ENCODE measurements around the gene TUFT1. TPM values are rescaled to one million over a fixed set of nuclear protein-coding genes. Genes with fewer than 3 reads are reported as not detected.

Gene TUFT1
- total RNA-seq, 2 experiments from 2014 or later = 3.0 to 4.1 TPM

DNA sequence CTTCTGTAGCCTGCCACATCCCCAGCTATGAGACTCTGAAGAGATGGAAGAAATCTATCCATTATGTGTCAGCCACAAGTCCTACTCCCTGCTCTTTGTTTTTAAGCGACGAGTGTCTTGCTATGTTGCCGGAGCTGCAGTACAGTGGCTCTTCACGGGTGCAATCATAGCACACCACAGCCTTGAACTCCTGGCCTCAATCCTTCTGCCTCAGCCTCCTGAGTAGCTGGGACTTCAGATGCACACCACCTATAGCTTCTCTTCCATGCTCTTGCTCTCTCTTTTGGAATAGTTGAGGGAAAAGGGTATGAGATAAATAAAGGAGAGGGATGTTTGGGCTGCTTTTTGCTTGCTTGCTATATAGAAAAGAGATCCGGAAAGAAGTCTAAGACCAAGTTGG lies 1.6 kb downstream of the TUFT1 start:
- intact Hi-C loops (cut with micrococcal nuclease) = no loop called here

DNA sequence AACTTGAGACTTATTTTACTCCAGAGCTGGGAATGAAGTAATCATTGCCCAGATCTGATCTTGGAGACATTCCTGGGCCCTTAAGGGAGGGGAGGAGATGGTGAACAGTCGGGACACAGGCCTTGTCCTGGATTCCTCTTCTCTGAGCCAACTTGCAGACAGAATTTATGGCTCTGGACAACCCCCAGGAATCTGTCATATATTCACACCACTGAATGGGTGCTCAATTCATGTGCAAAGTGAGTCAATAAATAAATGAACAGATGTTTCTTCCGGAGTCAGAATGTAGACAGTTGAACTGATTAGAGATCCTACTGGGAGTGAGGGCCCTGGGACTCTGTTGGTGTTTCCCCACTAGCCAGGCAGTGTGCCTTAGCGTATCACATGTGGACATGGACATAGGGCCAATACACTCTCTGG lies 2.6 kb downstream of the TUFT1 start:
- H3K27me3 Mint-ChIP-seq = no peaks in the 10 kb centered on the region
- intact Hi-C loops (cut with micrococcal nuclease) = no loop called here
- H3K9me3 Mint-ChIP-seq = no peaks in the 10 kb centered on the region
- no peak for DNase-seq
- POLR2A ChIA-PET = no interaction called here
- H3K4me1 Mint-ChIP-seq (ENCODE audit: low read depth) = peaks cover 25% of the 10 kb centered on the region
- H3K27ac Mint-ChIP-seq = no peak overlapping the region
- CTCF ChIA-PET = interaction anchor here (1.8 kb wide), 1 partner anchor 98 kb away, joined by 5 read pairs; no protein-coding TSS in a partner anchor
- H3K36me3 Mint-ChIP-seq = no peaks in the 10 kb centered on the region
- H3K4me3 Mint-ChIP-seq = no peak overlapping the region

More for the DNA sequence above, 1.6 kb downstream of the TUFT1 start:
- DNase-seq = no peak
- peaks cover 19% of the 10 kb centered on the region for H3K4me1 Mint-ChIP-seq (ENCODE audit: low read depth)
- CTCF ChIA-PET = interaction anchor here (0.6 to 1.8 kb wide), 5 partner anchors 93 to 295 kb away, joined by 3 to 6 read pairs (median 3); no protein-coding TSS in a partner anchor
- H3K27ac Mint-ChIP-seq = no peak overlapping the region
- POLR2A ChIA-PET = interaction anchor here (0.6 to 0.7 kb wide), 2 partner anchors 299 to 304 kb away, joined by 3 to 4 read pairs; no protein-coding TSS in a partner anchor
- no peaks in the 10 kb centered on the region for H3K9me3 Mint-ChIP-seq
- no peaks in the 10 kb centered on the region for H3K27me3 Mint-ChIP-seq
- no peaks in the 10 kb centered on the region for H3K36me3 Mint-ChIP-seq
- H3K4me3 Mint-ChIP-seq = peak overlapping the region; percentile 85

DNA sequence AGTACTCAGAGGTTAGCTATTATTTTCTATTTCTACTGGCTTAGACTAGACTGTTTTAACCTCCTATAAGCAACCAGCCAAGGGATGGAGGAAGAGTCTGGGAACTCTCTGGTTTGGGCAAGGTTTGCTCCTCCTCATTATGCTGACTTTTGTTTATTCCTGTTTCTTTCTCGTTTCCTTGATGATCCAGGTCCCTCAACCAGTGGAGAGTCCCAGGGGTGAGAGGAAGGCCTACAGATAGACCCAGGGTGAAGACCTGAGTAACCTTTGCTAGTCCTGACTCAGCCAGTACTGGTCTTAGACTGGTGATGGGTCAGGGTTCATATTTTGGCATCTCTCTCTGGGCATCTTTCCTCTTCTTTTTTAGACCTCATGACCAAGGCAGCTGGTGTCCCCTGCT lies 5.4 kb downstream of the TUFT1 start:
- no peak for DNase-seq
- no peaks in the 10 kb centered on the region for H3K9me3 Mint-ChIP-seq
- no peaks in the 10 kb centered on the region for H3K27me3 Mint-ChIP-seq
- intact Hi-C loops (cut with micrococcal nuclease) = no loop called here
- CTCF ChIA-PET = interaction anchor here (1.2 kb wide), 1 partner anchor 48 kb away, joined by 3 read pairs; no protein-coding TSS in a partner anchor
- no peaks in the 10 kb centered on the region for H3K36me3 Mint-ChIP-seq
- H3K27ac Mint-ChIP-seq = no peak overlapping the region
- POLR2A ChIA-PET = interaction anchor here (0.7 kb wide), 1 partner anchor 95 kb away, joined by 3 read pairs; no protein-coding TSS in a partner anchor
- peaks cover 21% of the 10 kb centered on the region for H3K4me1 Mint-ChIP-seq (ENCODE audit: low read depth)
- H3K4me3 Mint-ChIP-seq = no peak overlapping the region

DNA sequence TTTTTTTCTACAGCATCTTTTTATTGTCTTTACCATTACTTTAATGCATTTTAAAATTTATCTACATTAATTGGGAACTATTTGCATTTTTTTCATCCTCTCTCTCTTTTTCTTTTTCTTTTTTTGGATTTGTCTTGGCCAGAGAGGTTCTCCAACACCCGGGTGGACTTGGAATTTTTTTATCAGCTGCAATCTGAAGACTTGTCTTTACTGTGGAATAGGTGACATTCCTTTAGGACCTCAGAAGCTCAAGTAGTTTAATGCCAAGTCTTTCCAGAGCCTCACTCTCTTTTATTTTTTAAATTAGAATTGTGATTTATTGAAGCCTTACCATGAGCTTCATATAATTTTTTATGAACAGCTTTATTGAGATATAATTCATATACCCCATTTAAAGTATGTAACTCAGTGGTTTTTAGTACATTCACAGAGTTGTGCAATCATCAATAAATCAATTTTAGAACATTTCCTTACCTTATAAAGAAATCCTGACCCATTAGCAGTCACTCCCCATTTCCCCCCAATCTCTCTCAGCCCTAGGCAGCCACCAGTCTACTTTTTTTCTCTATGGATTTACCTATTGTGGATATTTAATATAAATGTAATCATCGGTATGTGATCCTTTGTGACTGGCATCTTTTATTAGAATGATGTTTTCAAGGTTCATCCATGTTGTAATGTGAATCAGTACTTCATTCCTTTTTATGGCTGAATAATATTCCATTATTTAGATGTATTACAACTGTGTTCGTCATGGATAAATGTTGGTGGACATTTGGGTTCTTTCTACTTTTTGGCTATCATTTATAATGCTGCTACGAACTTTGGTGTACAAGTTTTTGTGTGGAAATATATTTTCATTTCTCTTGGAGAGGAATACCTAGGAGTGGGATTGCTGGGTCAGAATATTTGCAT lies 6.2 kb downstream of the TUFT1 start:
- peaks cover 13% of the 10 kb centered on the region for H3K4me1 Mint-ChIP-seq (ENCODE audit: low read depth)
- H3K4me3 Mint-ChIP-seq = no peak overlapping the region
- no peaks in the 10 kb centered on the region for H3K9me3 Mint-ChIP-seq
- no peak overlapping the region for H3K27ac Mint-ChIP-seq
- no peaks in the 10 kb centered on the region for H3K27me3 Mint-ChIP-seq
- DNase-seq = no peak
- H3K36me3 Mint-ChIP-seq = no peaks in the 10 kb centered on the region
- intact Hi-C loops (cut with micrococcal nuclease) = no loop called here
- ChIA-PET POLR2A (interaction anchor here (0.7 kb wide), 1 partner anchor 94 kb away, joined by 3 read pairs; no protein-coding TSS in a partner anchor), CTCF (interaction anchor here (1.2 kb wide), 1 partner anchor 48 kb away, joined by 3 read pairs; no protein-coding TSS in a partner anchor)

DNA sequence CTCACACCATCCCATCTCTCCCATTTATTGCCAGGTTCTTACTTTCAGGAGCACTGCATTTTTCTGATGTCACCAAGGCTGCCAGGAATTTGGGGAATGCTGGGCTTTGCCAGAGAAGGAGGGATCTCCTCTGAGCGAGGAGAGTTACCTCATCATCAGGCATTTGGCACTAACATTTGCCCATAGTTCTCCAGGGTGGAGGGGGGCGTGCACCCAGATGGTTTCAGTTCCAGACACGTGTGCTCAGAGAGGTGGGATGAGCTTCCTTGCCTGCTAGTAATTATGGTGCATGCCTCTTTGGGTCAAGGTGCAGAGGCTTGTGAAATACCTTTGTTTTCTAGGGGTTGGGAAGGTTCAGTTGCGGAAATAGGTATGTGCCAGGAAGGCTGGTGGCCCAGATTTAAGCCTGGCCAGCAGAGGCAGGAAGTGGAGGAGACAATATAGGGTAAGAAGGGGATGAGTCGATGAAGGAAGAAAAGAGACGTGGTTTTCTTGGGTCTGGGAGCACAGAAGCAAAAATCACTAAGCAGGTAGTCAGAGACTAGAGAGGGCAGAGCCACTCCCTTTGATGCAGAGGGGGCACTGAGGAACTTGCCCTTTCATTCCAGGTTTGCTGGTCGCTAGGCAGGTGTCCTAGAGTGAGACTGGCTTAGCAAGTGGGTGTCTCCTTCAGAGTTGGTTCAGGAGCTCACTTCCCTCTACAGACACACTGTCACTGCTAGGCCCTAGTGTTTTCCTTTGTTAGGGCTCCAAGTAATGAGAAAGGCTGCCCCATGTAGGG lies 7.2 kb downstream of the TUFT1 start:
- no peak for DNase-seq
- Mint-ChIP-seq H3K36me3 (no peaks in the 10 kb centered on the region), H3K4me1 (ENCODE audit: low read depth) (peaks cover 6% of the 10 kb centered on the region), H3K4me3 (no peak overlapping the region), H3K27ac (no peak overlapping the region), H3K27me3 (no peaks in the 10 kb centered on the region), H3K9me3 (no peaks in the 10 kb centered on the region)
- ChIA-PET CTCF (no interaction called here), POLR2A (no interaction called here)
- intact Hi-C loops (cut with micrococcal nuclease) = no loop called here

DNA sequence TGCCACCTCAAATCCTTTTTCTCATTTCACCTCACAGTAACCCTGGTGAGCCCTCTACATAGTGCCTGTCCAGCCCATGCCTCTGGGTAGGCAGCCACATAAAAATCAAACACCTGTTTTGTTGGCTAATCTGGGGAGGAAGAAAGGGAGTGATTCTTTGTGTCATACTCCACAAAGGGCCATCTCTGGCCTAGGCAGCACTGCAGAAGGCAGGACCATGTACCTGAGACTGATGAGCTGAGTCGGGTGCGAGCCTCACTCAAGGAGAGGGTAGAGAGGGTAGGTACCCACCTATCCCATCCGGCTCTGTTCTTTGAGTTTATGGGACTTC lies 7.8 kb downstream of the TUFT1 start:
- H3K36me3 Mint-ChIP-seq = no peaks in the 10 kb centered on the region
- no peaks in the 10 kb centered on the region for H3K27me3 Mint-ChIP-seq
- DNase-seq = no peak
- H3K9me3 Mint-ChIP-seq = no peaks in the 10 kb centered on the region
- H3K27ac Mint-ChIP-seq = no peak overlapping the region
- intact Hi-C loops (cut with micrococcal nuclease) = no loop called here
- ChIA-PET CTCF (no interaction called here), POLR2A (no interaction called here)
- no peak overlapping the region for H3K4me3 Mint-ChIP-seq
- H3K4me1 Mint-ChIP-seq (ENCODE audit: low read depth) = peaks cover 6% of the 10 kb centered on the region

DNA sequence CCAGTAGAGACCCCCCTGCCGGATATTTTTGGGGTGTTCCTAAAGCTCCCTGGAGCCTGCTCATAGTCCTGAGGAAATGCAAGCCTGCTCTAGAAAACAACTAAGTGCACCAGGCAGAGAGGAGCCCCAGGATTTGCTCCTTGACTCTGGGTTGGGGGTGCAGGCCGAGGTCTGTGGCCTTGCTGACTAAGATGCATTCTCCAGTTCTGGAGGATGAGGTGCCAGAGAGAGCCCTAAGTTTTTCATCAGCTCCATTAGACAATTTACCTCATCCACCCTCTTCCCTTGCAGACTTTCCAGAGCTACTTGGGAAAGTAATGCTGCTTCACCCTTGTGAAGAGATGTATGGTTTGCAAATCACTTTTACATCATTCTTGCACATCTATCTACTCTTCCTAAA lies 9.1 kb downstream of the TUFT1 start:
- Mint-ChIP-seq H3K4me3 (no peak overlapping the region), H3K4me1 (ENCODE audit: low read depth) (peaks cover 6% of the 10 kb centered on the region), H3K27ac (no peak overlapping the region), H3K9me3 (no peaks in the 10 kb centered on the region), H3K36me3 (no peaks in the 10 kb centered on the region), H3K27me3 (no peaks in the 10 kb centered on the region)
- ChIA-PET CTCF (no interaction called here), POLR2A (no interaction called here)
- intact Hi-C loops (cut with micrococcal nuclease) = no loop called here
- no peak for DNase-seq

DNA sequence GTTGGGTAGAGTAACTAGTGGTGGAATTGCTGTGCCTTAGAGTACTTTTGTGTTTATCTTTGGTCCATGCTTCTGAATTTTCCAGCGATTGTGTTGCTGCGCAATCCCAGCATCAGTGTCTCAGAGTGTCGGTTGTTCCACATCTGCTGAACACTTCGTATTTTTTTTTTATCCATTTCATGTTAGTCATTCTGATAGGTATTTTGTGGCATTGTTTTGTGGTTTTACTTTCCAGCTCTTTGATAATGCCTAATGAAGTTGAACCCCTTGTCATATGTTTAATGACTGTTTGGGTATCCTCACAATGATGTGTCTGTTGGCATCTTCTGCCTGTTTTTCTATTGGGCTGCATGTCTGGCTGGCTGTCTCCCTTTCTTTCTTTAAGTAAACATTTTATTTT lies 13.6 kb downstream of the TUFT1 start:
- POLR2A ChIA-PET = no interaction called here
- H3K36me3 Mint-ChIP-seq = no peaks in the 10 kb centered on the region
- intact Hi-C loops (cut with micrococcal nuclease) = no loop called here
- no peaks in the 10 kb centered on the region for H3K9me3 Mint-ChIP-seq
- no peak for DNase-seq
- CTCF ChIA-PET = no interaction called here
- H3K27me3 Mint-ChIP-seq = no peaks in the 10 kb centered on the region
- H3K27ac Mint-ChIP-seq = no peak overlapping the region
- H3K4me1 Mint-ChIP-seq (ENCODE audit: low read depth) = no peaks in the 10 kb centered on the region
- no peak overlapping the region for H3K4me3 Mint-ChIP-seq

DNA sequence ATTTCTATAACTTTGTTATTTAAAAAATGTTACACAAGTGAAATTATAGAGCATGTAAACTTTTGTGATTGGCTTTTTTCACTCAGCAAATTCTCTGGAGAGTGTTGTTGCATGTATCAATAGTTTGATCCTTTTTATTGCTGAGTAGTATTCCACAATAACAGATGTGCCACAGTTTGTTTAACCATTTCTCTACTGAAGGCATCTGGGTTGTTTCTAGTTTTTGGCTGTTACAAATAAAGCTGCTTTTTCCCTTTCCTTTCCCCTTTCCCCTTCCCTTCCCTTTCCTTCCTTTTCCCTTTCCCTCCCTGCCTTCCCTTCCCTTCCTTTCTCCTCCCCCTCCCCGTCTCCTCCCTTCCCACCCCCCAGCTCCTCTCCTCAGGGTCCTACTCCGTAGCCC lies 15.9 kb downstream of the TUFT1 start:
- CTCF ChIA-PET = no interaction called here
- DNase-seq = no peak
- Mint-ChIP-seq H3K4me1 (ENCODE audit: low read depth) (no peaks in the 10 kb centered on the region), H3K27ac (no peak overlapping the region), H3K36me3 (no peaks in the 10 kb centered on the region), H3K9me3 (no peaks in the 10 kb centered on the region), H3K4me3 (no peak overlapping the region), H3K27me3 (no peaks in the 10 kb centered on the region)
- intact Hi-C loops (cut with micrococcal nuclease) = no loop called here
- POLR2A ChIA-PET = no interaction called here

DNA sequence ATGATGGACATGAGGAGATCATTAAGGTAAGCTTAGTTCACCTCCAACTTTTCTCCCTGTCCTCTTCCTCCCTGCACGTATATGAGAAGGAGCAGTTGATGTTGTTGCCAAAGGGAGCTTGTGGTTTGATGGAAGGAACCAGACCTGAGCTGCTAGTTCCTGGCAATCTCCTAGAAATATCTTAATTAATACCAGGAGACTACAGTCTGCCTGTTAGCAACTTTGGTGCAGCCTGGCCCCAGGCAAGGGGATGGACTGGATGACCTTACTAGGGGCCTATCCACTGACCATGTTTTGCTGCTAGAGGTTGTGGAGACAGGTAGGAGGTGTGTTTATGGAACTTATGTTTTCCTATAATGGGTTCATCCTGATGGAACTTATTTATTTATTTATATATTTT lies 22.6 kb downstream of the TUFT1 start:
- ChIA-PET POLR2A (no interaction called here), CTCF (no interaction called here)
- Mint-ChIP-seq H3K27me3 (no peaks in the 10 kb centered on the region), H3K9me3 (no peaks in the 10 kb centered on the region), H3K27ac (no peak overlapping the region), H3K4me3 (no peak overlapping the region), H3K36me3 (peaks cover 3% of the 10 kb centered on the region), H3K4me1 (ENCODE audit: low read depth) (no peaks in the 10 kb centered on the region)
- DNase-seq = no peak
- intact Hi-C loops (cut with micrococcal nuclease) = no loop called here

DNA sequence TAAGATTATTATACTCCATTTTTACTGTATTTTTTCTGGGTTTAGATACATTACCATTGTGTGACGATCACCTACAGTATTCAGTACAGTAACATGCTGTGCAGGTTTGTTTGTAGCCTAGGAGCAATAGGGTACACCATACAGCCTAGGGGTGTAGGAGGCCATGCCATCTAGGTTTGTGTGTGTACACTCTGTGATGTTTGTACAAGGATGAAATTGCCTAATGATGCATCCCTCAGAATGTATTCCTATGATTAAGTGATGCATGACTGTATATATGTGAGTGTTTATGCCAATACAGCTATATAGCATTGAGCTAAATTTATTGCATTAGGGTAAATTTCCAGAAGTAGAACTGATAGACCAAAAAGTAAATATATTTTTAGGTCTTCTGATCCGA lies 23.3 kb downstream of the TUFT1 start:
- no peaks in the 10 kb centered on the region for H3K9me3 Mint-ChIP-seq
- peaks cover 3% of the 10 kb centered on the region for H3K36me3 Mint-ChIP-seq
- H3K27me3 Mint-ChIP-seq = no peaks in the 10 kb centered on the region
- H3K27ac Mint-ChIP-seq = no peak overlapping the region
- ChIA-PET POLR2A (no interaction called here), CTCF (no interaction called here)
- no peak for DNase-seq
- H3K4me3 Mint-ChIP-seq = no peak overlapping the region
- intact Hi-C loops (cut with micrococcal nuclease) = no loop called here
- peaks cover 4% of the 10 kb centered on the region for H3K4me1 Mint-ChIP-seq (ENCODE audit: low read depth)

DNA sequence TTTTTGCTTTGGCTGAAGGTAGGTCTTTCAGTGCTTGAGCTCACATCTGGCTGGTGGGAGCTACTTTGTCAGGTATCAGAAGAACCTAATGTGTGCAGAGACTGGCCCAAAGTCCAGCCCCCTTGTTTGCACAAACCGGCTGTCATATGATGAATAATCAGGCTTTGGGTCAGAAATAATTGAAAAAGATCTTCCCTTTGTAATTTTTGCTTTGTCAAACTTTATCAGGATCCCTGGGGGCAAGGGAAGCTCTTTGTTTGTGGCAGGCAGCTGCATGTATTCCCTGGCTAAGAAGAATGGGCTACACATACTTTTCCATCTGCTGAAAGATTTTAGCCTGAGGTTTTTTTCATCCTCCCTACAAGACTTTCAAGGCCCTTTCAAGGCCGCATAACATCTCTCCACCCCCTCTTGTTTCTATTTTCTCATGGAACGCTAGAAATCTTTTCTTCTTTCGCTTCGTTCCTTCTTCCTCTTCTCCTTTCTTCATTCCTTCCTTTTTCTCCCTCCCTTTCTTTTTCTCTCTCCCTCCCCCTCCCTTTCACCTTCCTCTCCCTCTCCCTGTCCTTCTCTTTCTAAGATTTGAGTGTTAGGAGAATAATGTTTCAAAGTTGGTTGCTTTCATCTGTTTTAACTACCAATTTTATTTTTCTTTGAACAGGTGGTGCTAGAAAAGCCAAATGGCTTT lies 25.5 kb downstream of the TUFT1 start:
- no peak for DNase-seq
- no peak overlapping the region for H3K27ac Mint-ChIP-seq
- intact Hi-C loops (cut with micrococcal nuclease) = no loop called here
- no peaks in the 10 kb centered on the region for H3K9me3 Mint-ChIP-seq
- H3K27me3 Mint-ChIP-seq = no peaks in the 10 kb centered on the region
- no peak overlapping the region for H3K4me3 Mint-ChIP-seq
- H3K4me1 Mint-ChIP-seq (ENCODE audit: low read depth) = peaks cover 10% of the 10 kb centered on the region
- H3K36me3 Mint-ChIP-seq = peaks cover 3% of the 10 kb centered on the region
- ChIA-PET POLR2A (no interaction called here), CTCF (no interaction called here)

All from activated CD4-positive, alpha-beta memory T cell treated with anti-CD3 and anti-CD28 coated beads for 36 hours (primary cell).